ENCODE measurements around the gene AOAH.

- TF ChIP-seq POLR2A (IDR thresholded peaks at IDR 0.05) = no peak
- TF ChIP-seq CTCF (IDR thresholded peaks at IDR 0.05) = no peak
Measured at GRCh38 chr7:36765605-36766004, 41.3 kb upstream of the AOAH start.
